H4 (cell line): Measurements from ENCODE around the gene ANKS1A. TPM values are rescaled to one million over a fixed set of nuclear protein-coding genes. Genes with fewer than 3 reads are reported as not detected.
"Not testable (repeated sequence)": the region's sequence is repeated elsewhere in the genome, so short reads cannot be mapped to it uniquely, and the experiment has no call there.

Experiments used
- DNase-seq: peaks from one replicate; pipeline ENCODE4 v3.0.0-alpha.2; 2015; ENCODE audit warnings: low spot score
- total RNA-seq: library from RNA; depleted of rRNA; stranded (reverse); fragments of >200 nt; shearing (Covaris generic); gene quantifications from 2 replicates; pipeline ENCODE4 v1.2.3, GENCODE V29; 2014; rRNA removed

ANKS1A gene
- total RNA-seq, 1 experiment from 2014 or later: 8.8 TPM

DNA sequence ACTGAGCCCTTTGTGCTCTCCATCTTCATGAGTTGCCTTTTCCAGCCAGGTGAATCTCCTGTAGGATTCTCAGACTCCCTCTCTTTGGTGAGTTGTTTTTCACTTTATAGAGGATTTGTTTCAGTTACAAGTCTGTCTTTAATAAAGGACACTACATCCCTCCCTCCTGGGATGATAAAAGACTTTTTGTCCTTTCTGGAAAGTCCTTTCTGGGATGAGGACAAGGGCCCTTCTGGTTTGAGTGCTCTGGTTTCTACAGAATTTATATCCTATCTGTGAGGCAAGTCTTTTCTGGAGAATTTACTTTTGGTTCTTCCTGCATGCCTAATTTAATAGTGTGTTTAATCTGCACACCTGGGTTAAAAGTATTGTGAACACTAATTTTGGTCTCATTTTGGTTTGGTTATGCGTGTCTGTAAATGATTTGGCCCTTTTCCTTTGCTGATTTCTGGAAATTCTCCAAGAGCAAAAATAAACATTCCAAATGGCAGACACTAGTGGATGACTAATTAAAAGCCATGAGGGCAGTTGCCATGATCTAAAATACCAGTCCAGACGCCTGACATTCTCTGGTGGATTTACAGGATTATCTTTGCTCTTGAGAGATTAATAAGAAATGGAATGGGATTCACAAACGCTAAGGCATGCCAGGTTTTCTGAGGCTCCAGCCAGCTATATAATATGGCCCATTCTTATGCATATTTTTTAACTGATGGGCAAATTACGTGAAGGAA lies 207.2 kb downstream of the ANKS1A start:
- peak; percentile 70 for DNase-seq

- no peak for DNase-seq
Observed at GRCh38 chr6:35099116-35099515, 210.1 kb downstream of the ANKS1A start.

- DNase-seq: no peak
Observed at GRCh38 chr6:35105078-35105477, 216.0 kb downstream of the ANKS1A start.

GRCh38 chr6:35106061-35106460 lies 217.0 kb downstream of the ANKS1A start:
- not testable (repeated sequence) for DNase-seq

DNA sequence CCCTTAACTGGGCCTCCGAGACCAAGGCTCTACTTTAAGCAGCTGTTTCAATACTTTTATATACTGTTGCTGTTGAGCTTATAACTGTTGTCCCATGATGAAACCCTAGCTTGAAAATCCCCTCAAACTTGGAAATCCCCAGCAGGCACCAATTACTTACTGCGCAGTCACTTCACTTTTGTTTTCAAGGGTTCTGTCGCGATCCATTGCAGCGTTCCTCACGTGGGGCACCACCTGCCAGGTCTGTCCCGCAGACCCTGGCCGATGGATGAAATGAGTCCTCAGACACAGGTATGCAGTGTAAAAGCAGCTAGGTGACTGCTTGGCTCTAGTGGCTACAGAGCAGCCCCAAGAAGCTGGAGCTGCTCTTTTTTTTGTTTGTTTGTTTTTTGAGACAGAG lies 218.2 kb downstream of the ANKS1A start:
- not testable (repeated sequence) for DNase-seq

GRCh38 chr6:35107761-35108160 lies 218.7 kb downstream of the ANKS1A start:
- not testable (repeated sequence) for DNase-seq

- DNase-seq: no peak
Observed at GRCh38 chr6:35108309-35108885, 219.3 kb downstream of the ANKS1A start.

DNA sequence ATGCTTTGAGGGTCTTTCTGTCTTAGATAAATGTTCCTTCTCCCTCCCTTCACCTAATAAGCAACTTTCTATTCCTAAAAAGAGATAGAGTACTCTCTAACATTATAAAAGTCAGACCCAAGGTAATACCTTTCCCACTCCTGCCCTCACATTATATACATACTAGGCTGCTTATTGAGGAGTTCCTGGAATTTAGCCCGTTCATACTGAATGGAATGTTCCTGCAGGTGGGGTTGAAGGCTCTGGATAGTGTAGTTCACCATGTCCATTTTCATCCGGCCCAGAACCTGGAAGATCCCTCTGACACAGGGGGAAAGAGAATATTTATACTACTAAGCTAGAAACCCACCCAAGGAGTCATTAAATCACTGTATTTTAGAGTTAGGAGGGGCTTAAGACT lies 231.7 kb downstream of the ANKS1A start:
- DNase-seq: no peak

DNA sequence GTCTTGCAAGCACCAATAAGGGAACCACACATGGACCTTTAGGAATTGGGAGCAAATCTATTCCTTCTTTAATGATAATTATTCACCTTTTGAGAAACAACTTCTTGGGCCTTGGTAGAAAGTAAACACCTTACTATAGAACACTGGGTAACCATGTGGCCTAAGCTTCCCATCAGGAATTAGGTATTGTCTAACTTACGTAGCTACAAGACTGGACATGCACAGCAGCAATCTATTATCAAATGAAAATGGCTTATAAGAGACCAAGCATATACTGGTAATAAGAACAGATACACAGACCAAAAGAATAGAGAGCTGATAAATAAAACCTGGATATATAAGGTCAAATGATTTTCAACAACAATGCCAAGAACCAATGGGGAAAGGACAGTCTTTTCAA lies 235.3 kb downstream of the ANKS1A start:
- no peak for DNase-seq

DNA sequence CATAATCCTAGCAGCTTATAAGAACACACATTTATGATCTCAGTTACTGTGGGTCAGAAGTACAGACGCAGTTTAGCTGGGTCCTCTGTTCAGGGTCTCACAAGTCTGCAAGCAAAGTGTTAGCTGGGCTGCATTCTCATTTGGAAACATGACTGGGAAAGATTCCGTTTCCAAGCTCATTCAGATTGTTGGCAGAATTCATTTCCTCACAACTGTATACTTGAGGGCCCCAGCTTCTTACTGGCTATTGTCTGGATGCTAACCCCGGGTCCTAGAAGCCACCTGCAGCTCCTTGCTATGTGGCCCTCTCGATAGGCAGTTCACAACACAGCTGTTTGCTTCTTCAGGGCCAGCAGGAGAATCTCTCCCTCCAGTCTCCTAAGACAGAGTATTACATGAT lies 239.0 kb downstream of the ANKS1A start:
- DNase-seq: no peak

DNA sequence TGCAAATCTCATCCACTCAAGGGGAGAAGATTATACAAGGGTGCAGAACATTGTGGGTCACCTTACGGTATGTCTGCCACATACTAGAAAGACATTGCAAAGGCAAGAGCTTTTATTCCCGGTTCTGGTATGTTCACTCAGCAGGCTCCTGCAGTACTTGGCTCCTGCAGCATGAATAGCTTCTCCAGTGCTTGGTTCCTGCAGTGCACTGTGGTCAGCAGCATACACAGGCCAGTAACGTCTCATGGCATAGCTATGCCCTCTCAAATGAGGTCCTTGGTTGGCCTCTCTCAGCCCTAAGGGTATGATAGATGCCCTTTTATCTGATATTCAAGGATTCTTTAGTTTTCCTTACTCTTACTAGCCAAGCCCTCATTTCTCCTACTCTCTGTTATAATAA lies 239.4 kb downstream of the ANKS1A start:
- no peak for DNase-seq

DNA sequence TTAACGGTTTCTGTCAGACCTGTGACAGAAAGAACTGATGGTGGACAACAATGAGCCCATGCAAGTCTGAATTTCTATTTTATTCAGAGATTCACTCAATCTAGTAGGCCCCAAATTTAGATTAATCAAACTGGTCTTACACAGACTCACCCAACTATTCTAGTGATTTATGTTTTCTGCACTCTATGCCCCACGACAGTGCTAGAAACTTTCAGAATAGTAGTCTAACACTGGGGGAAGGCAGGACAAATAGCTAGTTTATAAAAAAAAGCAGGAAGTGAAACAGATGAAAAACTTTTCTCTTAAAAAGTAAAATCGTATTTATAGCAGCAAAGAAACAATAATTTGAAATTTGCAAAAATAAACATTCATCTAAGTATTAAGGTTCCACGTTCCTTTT lies 247.1 kb downstream of the ANKS1A start:
- no peak for DNase-seq

- DNase-seq: not testable (repeated sequence)
Observed at GRCh38 chr6:35138191-35138590, 249.1 kb downstream of the ANKS1A start.

GRCh38 chr6:35139470-35139869 lies 250.4 kb downstream of the ANKS1A start:
- no peak for DNase-seq

GRCh38 chr6:35139924-35140638 lies 251.0 kb downstream of the ANKS1A start:
- peak; percentile 53 for DNase-seq

- no peak for DNase-seq
Observed at GRCh38 chr6:35140639-35141006, 251.6 kb downstream of the ANKS1A start.

Other genes starting within 250 kb of the ANKS1A start
- 28.9 and 29.9 TPM in 2 replicates for gene ILRUN, start 192.5 kb upstream of the ANKS1A start, total RNA-seq
- 134 and 194 TPM in 2 replicates for gene SNRPC, start 131.8 kb upstream of the ANKS1A start, total RNA-seq
- 4.4 and 6.2 TPM in 2 replicates for gene BLTP3A, start 97.2 kb upstream of the ANKS1A start, total RNA-seq
- gene TAF11, start 1.2 kb upstream of the ANKS1A start, total RNA-seq: 40.5 and 44.5 TPM in 2 replicates